ENCODE data around the gene ATP8A1. TPM values are rescaled to one million over a fixed set of nuclear protein-coding genes. Genes with fewer than 3 reads are reported as not detected.

ATP8A1 gene
- total RNA-seq, 2 donors from 2014 or later, result 15.2 to 24.7 TPM

DNA sequence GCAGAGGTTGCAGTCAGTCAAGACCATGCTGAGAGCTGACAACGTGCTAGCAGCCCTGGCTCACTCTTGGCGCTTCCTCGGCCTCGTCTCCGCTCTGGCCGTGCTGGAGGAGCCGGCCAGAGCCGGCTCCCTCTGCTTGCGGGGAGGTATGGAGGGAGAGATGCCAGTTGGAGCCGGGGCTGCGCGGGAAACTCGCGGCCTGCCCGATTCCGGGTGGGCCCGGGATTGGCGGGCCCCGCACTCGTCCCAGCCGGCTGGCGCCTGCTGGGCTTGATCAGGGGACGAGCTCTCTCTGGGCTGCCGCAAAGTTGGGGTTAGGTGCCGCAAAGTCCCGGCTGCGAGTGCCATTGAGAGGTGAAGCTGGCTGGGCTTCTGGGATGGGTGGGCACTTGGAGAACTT, 287.4 kb downstream of the ATP8A1 start:
- TF ChIP-seq, protein P1, sequence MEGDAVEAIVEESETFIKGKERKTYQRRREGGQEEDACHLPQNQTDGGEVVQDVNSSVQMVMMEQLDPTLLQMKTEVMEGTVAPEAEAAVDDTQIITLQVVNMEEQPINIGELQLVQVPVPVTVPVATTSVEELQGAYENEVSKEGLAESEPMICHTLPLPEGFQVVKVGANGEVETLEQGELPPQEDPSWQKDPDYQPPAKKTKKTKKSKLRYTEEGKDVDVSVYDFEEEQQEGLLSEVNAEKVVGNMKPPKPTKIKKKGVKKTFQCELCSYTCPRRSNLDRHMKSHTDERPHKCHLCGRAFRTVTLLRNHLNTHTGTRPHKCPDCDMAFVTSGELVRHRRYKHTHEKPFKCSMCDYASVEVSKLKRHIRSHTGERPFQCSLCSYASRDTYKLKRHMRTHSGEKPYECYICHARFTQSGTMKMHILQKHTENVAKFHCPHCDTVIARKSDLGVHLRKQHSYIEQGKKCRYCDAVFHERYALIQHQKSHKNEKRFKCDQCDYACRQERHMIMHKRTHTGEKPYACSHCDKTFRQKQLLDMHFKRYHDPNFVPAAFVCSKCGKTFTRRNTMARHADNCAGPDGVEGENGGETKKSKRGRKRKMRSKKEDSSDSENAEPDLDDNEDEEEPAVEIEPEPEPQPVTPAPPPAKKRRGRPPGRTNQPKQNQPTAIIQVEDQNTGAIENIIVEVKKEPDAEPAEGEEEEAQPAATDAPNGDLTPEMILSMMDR (IDR thresholded peaks at IDR 0.05), result no peak
- H3K9me3 ChIP-seq, result no peaks in the 10 kb centered on the region
- no peak for DNase-seq (ENCODE audit: low spot score)
- no peaks in the 10 kb centered on the region for H3K4me1 ChIP-seq (ENCODE audit: control insufficient read depth in 1 of 2, low read depth in 2 of 2)
- H3K27ac ChIP-seq, result no peak overlapping the region
- no peak overlapping the region for H3K4me3 ChIP-seq
- ATAC-seq (ENCODE audit: insufficient number of reproducible peaks, low FRiP score, low read depth), result no peak
- no peaks in the 10 kb centered on the region for H3K27me3 ChIP-seq (replicated peaks; ENCODE audit: insufficient read depth)
- H3K36me3 ChIP-seq, result no peaks in the 10 kb centered on the region

DNA sequence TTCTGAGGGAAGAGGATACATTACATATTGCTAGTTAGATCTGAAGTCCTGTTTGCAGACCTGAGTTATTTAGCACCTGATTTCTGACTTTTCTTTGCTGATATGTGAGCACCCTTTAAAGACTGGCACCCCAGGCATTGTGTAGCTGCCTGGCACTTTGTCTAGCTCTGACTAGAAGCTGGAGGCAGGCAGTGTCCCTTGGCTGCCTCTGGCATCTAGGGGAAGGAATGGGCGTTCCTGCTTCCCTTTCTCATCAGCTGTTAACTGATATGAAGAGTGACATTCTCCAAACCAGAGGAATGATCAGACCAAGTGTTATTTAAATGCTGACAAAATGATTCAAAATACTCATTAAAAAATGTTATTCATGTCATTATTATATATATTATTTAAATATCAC, 289.9 kb downstream of the ATP8A1 start:
- ATAC-seq (ENCODE audit: insufficient number of reproducible peaks, low FRiP score, low read depth), result no peak
- TF ChIP-seq, protein P1 (IDR thresholded peaks at IDR 0.05), result no peak
- H3K9me3 ChIP-seq, result no peaks in the 10 kb centered on the region
- H3K27ac ChIP-seq, result no peak overlapping the region
- no peaks in the 10 kb centered on the region for H3K4me1 ChIP-seq (ENCODE audit: control insufficient read depth in 1 of 2, low read depth in 2 of 2)
- no peak for DNase-seq (ENCODE audit: low spot score)
- H3K36me3 ChIP-seq, result no peaks in the 10 kb centered on the region
- H3K4me3 ChIP-seq, result no peak overlapping the region
- H3K27me3 ChIP-seq (replicated peaks; ENCODE audit: insufficient read depth), result no peaks in the 10 kb centered on the region

- Histone ChIP-seq H3K27ac (no peak overlapping the region), H3K9me3 (no peaks in the 10 kb centered on the region), H3K4me3 (no peak overlapping the region), H3K36me3 (no peaks in the 10 kb centered on the region), H3K4me1 (ENCODE audit: control insufficient read depth in 1 of 2, low read depth in 2 of 2) (no peaks in the 10 kb centered on the region), H3K27me3 (replicated peaks; ENCODE audit: insufficient read depth) (no peaks in the 10 kb centered on the region)
- DNase-seq (ENCODE audit: low spot score) (no peak), ATAC-seq (ENCODE audit: insufficient number of reproducible peaks, low FRiP score, low read depth) (no peak)
- TF ChIP-seq, protein P1 (IDR thresholded peaks at IDR 0.05), result no peak
Observed at GRCh38 chr4:42364266-42365053, 292.4 kb downstream of the ATP8A1 start.

DNA sequence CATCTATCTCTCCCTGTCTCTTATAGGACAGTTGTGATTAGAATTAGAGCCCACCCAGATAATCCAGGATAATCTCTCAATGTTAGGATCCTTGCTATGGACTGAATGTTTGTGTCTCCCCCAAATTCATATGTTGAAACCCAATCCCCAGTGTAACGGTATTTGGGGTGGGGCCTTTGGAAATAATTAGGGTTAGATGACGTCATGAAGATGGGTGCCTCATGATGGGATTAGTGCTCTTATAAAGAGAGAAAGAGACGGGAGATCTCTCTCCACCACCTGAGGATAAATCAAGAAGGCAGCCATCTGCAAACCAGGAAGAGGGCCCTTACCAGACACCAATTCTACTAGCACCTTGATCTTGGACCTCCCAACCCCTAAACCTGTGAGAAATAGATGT, 293.3 kb downstream of the ATP8A1 start:
- no peak for ATAC-seq (ENCODE audit: insufficient number of reproducible peaks, low FRiP score, low read depth)
- H3K27me3 ChIP-seq (replicated peaks; ENCODE audit: insufficient read depth), result no peaks in the 10 kb centered on the region
- no peaks in the 10 kb centered on the region for H3K9me3 ChIP-seq
- TF ChIP-seq, protein P1 (IDR thresholded peaks at IDR 0.05), result no peak
- H3K4me1 ChIP-seq (ENCODE audit: control insufficient read depth in 1 of 2, low read depth in 2 of 2), result no peaks in the 10 kb centered on the region
- H3K27ac ChIP-seq, result no peak overlapping the region
- no peak for DNase-seq (ENCODE audit: low spot score)
- no peaks in the 10 kb centered on the region for H3K36me3 ChIP-seq
- no peak overlapping the region for H3K4me3 ChIP-seq

DNA sequence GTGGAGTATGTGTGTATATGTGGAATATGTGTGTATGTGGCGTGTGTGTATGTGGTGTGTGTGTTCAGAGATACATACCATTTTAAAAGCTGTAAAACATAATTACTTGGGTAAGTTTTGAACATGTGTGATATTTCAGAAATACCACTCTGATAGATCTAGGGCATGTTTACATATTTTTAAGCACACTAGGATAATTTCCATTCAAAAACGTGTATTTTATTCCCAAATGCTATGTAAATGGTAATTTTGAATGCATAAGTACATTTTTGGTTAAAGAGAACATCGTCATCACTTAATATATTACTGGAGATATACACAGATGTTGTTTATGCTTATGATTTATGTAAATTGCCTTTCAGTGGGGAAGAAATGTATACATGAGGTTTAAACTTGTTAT, 294.3 kb downstream of the ATP8A1 start:
- Histone ChIP-seq H3K27ac (no peak overlapping the region), H3K9me3 (no peaks in the 10 kb centered on the region), H3K36me3 (no peaks in the 10 kb centered on the region), H3K27me3 (replicated peaks; ENCODE audit: insufficient read depth) (no peaks in the 10 kb centered on the region), H3K4me3 (no peak overlapping the region), H3K4me1 (ENCODE audit: control insufficient read depth in 1 of 2, low read depth in 2 of 2) (no peaks in the 10 kb centered on the region)
- DNase-seq (ENCODE audit: low spot score), result no peak
- no peak for ATAC-seq (ENCODE audit: insufficient number of reproducible peaks, low FRiP score, low read depth)
- TF ChIP-seq, protein P1 (IDR thresholded peaks at IDR 0.05), result no peak

All from thoracic aorta (tissue), 2 donors.